ENCODE data around the gene KCNQ1. TPM values are rescaled to one million over a fixed set of nuclear protein-coding genes. Genes with fewer than 3 reads are reported as not detected.

KCNQ1 gene
- total and polyA plus RNA-seq, 2 of the 13 experiments (the other 11 are each of a cell fraction or from before 2014, with no cell fraction given) = 0.02 to 0.08 TPM

- no peak for FAIRE-seq
- no peak for DNase-seq (ENCODE audit: low spot score)
- H3K4me3 ChIP-seq (replicated peaks in 1 of 3; ENCODE audit: insufficient read depth in 1 of 3, low read depth in 2 of 3, low read length in 3 of 3) = no peak overlapping the region
- no peaks in the 10 kb centered on the region for H3K4me1 ChIP-seq (ENCODE audit: insufficient read depth, low read length)
- intact Hi-C loops (cut with micrococcal nuclease; ENCODE audit: unreplicated experiment) (no loop called here), in situ Hi-C loops (cut with HindIII; ENCODE audit: extremely low pct_ligation_motif_present, low pct_unique_long_range_greater_than_20kb) (no loop called here)
- H3K4me2 ChIP-seq (ENCODE audit: low read depth, low read length) = no peak overlapping the region
- BruUV-seq (replicated peaks) = no TSS peak
- TF ChIP-seq SOX5 (CRISPR knock-in tag; IDR thresholded peaks at IDR 0.05; ENCODE audit: borderline replicate concordance) = no peak
- no peaks in the 10 kb centered on the region for H4K20me1 ChIP-seq (ENCODE audit: insufficient read depth, low read length)
- no peak overlapping the region for H3K27ac ChIP-seq (ENCODE audit: extremely low read length, insufficient read depth, low read length)
- no peaks in the 10 kb centered on the region for H3K36me3 ChIP-seq (replicated peaks in 1 of 2; ENCODE audit: control insufficient read depth in 1 of 2, insufficient read depth in 2 of 2, low read length in 2 of 2)
- no peaks in the 10 kb centered on the region for H3K9me3 ChIP-seq (ENCODE audit: low read length)
- no peaks in the 10 kb centered on the region for H3K79me2 ChIP-seq (ENCODE audit: insufficient read depth, low read length)
- no peak for ATAC-seq
- 28% methylated on average over 6 of the region's 19 CpGs for WGBS (ENCODE audit: low lambda C conversion rate)
- H3K9ac ChIP-seq (ENCODE audit: insufficient read depth, low read depth, low read length) = no peak overlapping the region
- CTCF ChIA-PET (ENCODE audit: low intra/inter-chr PET ratio, low total read pairs) = no interaction called here
- peaks cover 5 to 48% of the 10 kb centered on the region in 2 experiments for H3K27me3 ChIP-seq (ENCODE audit: control insufficient read depth in 1 of 2, insufficient read depth in 2 of 2, low read length in 2 of 2)
- no peak overlapping the region for H2AFZ ChIP-seq (ENCODE audit: low read length)
- POLR2A ChIA-PET = no interaction called here
Observed at GRCh38 chr11:2881076-2881980, 436.5 kb downstream of the KCNQ1 start.

- Histone ChIP-seq H3K36me3 (replicated peaks in 1 of 2; ENCODE audit: control insufficient read depth in 1 of 2, insufficient read depth in 2 of 2, low read length in 2 of 2) (no peaks in the 10 kb centered on the region), H4K20me1 (ENCODE audit: insufficient read depth, low read length) (no peaks in the 10 kb centered on the region), H3K27me3 (ENCODE audit: control insufficient read depth in 1 of 2, insufficient read depth in 2 of 2, low read length in 2 of 2) (peaks cover 5 to 43% of the 10 kb centered on the region in 2 experiments), H3K27ac (ENCODE audit: extremely low read length, insufficient read depth, low read length) (no peak overlapping the region), H3K9ac (ENCODE audit: insufficient read depth, low read depth, low read length) (no peak overlapping the region), H3K4me1 (ENCODE audit: insufficient read depth, low read length) (no peaks in the 10 kb centered on the region), H3K4me2 (ENCODE audit: low read depth, low read length) (no peak overlapping the region), H2AFZ (ENCODE audit: low read length) (no peak overlapping the region), H3K79me2 (ENCODE audit: insufficient read depth, low read length) (no peaks in the 10 kb centered on the region), H3K4me3 (replicated peaks in 1 of 3; ENCODE audit: insufficient read depth in 1 of 3, low read depth in 2 of 3, low read length in 3 of 3) (no peak overlapping the region), H3K9me3 (ENCODE audit: low read length) (no peaks in the 10 kb centered on the region)
- no TSS peak for BruUV-seq (replicated peaks)
- WGBS (ENCODE audit: low lambda C conversion rate) = 68% methylated on average over 2 of the region's 12 CpGs
- ChIA-PET POLR2A (no interaction called here), CTCF (ENCODE audit: low intra/inter-chr PET ratio, low total read pairs) (no interaction called here)
- in situ Hi-C loops (cut with HindIII; ENCODE audit: extremely low pct_ligation_motif_present, low pct_unique_long_range_greater_than_20kb) = no loop called here
- ATAC-seq (no peak), DNase-seq (ENCODE audit: low spot score) (no peak), FAIRE-seq (no peak)
- intact Hi-C loops (cut with micrococcal nuclease; ENCODE audit: unreplicated experiment) = no loop called here
- TF ChIP-seq AGO2 (optimal IDR thresholded peaks at IDR 0.05; ENCODE audit: low read depth, low read length) (no peak), SALL1 (CRISPR knock-in tag; IDR thresholded peaks at IDR 0.05) (no peak), TRAFD1 (CRISPR knock-in tag; IDR thresholded peaks at IDR 0.05; ENCODE audit: borderline replicate concordance) (no peak), ZNF674 (CRISPR knock-in tag; IDR thresholded peaks at IDR 0.05; ENCODE audit: low read depth) (no peak), CREB1 (IDR thresholded peaks at IDR 0.05) (no peak), CREB1 (CRISPR knock-in tag; IDR thresholded peaks at IDR 0.05) (no peak), RCOR2 (CRISPR knock-in tag; IDR thresholded peaks at IDR 0.05) (no peak), FOXA1 (IDR thresholded peaks at IDR 0.05) (no peak), FOXA1 (CRISPR knock-in tag; IDR thresholded peaks at IDR 0.05) (no peak), EEA1 (CRISPR knock-in tag; IDR thresholded peaks at IDR 0.05; ENCODE audit: borderline replicate concordance) (no peak), BRCA1 (CRISPR knock-in tag; IDR thresholded peaks at IDR 0.05) (no peak)
- TF ChIP-seq, protein P1, sequence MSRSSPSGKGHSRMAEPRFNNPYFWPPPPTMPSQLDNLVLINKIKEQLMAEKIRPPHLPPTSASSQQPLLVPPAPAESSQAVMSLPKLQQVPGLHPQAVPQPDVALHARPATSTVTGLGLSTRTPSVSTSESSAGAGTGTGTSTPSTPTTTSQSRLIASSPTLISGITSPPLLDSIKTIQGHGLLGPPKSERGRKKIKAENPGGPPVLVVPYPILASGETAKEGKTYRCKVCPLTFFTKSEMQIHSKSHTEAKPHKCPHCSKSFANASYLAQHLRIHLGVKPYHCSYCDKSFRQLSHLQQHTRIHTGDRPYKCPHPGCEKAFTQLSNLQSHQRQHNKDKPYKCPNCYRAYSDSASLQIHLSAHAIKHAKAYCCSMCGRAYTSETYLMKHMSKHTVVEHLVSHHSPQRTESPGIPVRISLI (CRISPR knock-in tag; IDR thresholded peaks at IDR 0.05; ENCODE audit: borderline replicate concordance) = no peak
- TF ChIP-seq, protein P2, sequence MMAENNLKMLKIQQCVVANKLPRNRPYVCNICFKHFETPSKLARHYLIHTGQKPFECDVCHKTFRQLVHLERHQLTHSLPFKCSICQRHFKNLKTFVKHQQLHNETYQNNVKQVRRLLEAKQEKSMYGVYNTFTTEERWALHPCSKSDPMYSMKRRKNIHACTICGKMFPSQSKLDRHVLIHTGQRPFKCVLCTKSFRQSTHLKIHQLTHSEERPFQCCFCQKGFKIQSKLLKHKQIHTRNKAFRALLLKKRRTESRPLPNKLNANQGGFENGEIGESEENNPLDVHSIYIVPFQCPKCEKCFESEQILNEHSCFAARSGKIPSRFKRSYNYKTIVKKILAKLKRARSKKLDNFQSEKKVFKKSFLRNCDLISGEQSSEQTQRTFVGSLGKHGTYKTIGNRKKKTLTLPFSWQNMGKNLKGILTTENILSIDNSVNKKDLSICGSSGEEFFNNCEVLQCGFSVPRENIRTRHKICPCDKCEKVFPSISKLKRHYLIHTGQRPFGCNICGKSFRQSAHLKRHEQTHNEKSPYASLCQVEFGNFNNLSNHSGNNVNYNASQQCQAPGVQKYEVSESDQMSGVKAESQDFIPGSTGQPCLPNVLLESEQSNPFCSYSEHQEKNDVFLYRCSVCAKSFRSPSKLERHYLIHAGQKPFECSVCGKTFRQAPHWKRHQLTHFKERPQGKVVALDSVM (CRISPR knock-in tag; IDR thresholded peaks at IDR 0.05) = no peak
Observed at GRCh38 chr11:2881981-2882375, 437.2 kb downstream of the KCNQ1 start.

Measured in HepG2 (cell line).